ENCODE results near the gene DCUN1D1. TPM values are rescaled to one million over a fixed set of nuclear protein-coding genes. Genes with fewer than 3 reads are reported as not detected.

The DCUN1D1 gene
- total RNA-seq, 4 donors from 2014 or later, result 33.6 to 52.8 (median 35.0) TPM

GRCh38 chr3:182986021-182986420 is 5.7 kb upstream of the DCUN1D1 start:
- intact Hi-C loops (cut with DNase I), result no loop called here
- no peak overlapping the region for H3K4me3 ChIP-seq (replicated peaks in 1 of 3)
- no peaks in the 10 kb centered on the region for H3K9me3 ChIP-seq
- H3K27ac ChIP-seq, result no peak overlapping the region
- H3K27me3 ChIP-seq, result no peaks in the 10 kb centered on the region
- no peak for DNase-seq
- TF ChIP-seq CTCF (IDR thresholded peaks at IDR 0.05) (no peak), POLR2A (IDR thresholded peaks at IDR 0.05) (no peak)
- peaks cover 2 to 4% of the 10 kb centered on the region in 2 donors for H3K4me1 ChIP-seq
- no peaks in the 10 kb centered on the region for H3K36me3 ChIP-seq
- WGBS, 2 donors, result 86 to 87% methylated on average over 6 of the region's 6 CpGs

GRCh38 chr3:182983876-182984275 is 3.5 kb upstream of the DCUN1D1 start:
- intact Hi-C loops (cut with DNase I), result no loop called here
- no peaks in the 10 kb centered on the region for H3K27me3 ChIP-seq
- H3K4me3 ChIP-seq (replicated peaks in 1 of 3), result no peak overlapping the region
- TF ChIP-seq CTCF (IDR thresholded peaks at IDR 0.05) (no peak), POLR2A (IDR thresholded peaks at IDR 0.05) (no peak)
- H3K4me1 ChIP-seq, result peaks cover 5 to 7% of the 10 kb centered on the region in 2 donors
- no peaks in the 10 kb centered on the region for H3K9me3 ChIP-seq
- no peak overlapping the region for H3K27ac ChIP-seq
- no peak for DNase-seq
- H3K36me3 ChIP-seq, result no peaks in the 10 kb centered on the region

GRCh38 chr3:182981038-182981380 is 671 bp upstream of the DCUN1D1 start:
- Histone ChIP-seq H3K36me3 (no peaks in the 10 kb centered on the region), H3K4me3 (replicated peaks in 1 of 3) (peak overlapping the region in 2 of 3 donors; percentile 32 to 91), H3K9me3 (no peaks in the 10 kb centered on the region), H3K27ac (peak overlapping the region; percentile 29 to 74 (median 39)), H3K4me1 (peaks cover 10 to 15% of the 10 kb centered on the region in 2 donors), H3K27me3 (no peaks in the 10 kb centered on the region)
- intact Hi-C loops (cut with DNase I), result no loop called here
- TF ChIP-seq CTCF (IDR thresholded peaks at IDR 0.05), result no peak
- TF ChIP-seq POLR2A (IDR thresholded peaks at IDR 0.05), result no peak
- WGBS, 2 donors, result 50 to 60% methylated on average over 6 to 10 of the region's 10 CpGs
- DNase-seq, result no peak

GRCh38 chr3:182979674-182980191 is 605 bp downstream of the DCUN1D1 start:
- intact Hi-C loops (cut with DNase I), result no loop called here
- WGBS, 2 donors, result 0% methylated on average over 15 to 16 of the region's 29 CpGs
- Histone ChIP-seq H3K4me3 (replicated peaks in 1 of 3) (peak overlapping the region in 2 of 3 donors; percentile 52 to 91), H3K27me3 (no peaks in the 10 kb centered on the region), H3K36me3 (no peaks in the 10 kb centered on the region), H3K27ac (peak overlapping the region; percentile 69 to 89 (median 87)), H3K4me1 (peaks cover 15 to 16% of the 10 kb centered on the region in 2 donors), H3K9me3 (no peaks in the 10 kb centered on the region)
- TF ChIP-seq POLR2A (IDR thresholded peaks at IDR 0.05) (no peak), CTCF (IDR thresholded peaks at IDR 0.05) (no peak)
- DNase-seq, result peak; percentile 52 to 54

- peak overlapping the region in 2 of 3 donors; percentile 52 to 91 for H3K4me3 ChIP-seq (replicated peaks in 1 of 3)
- H3K27me3 ChIP-seq, result no peaks in the 10 kb centered on the region
- peaks cover 15 to 18% of the 10 kb centered on the region in 2 donors for H3K4me1 ChIP-seq
- intact Hi-C loops (cut with DNase I), result no loop called here
- no peaks in the 10 kb centered on the region for H3K9me3 ChIP-seq
- 4 to 6% methylated on average over 10 of the region's 10 CpGs for WGBS, 2 donors
- TF ChIP-seq CTCF (IDR thresholded peaks at IDR 0.05), result no peak
- TF ChIP-seq POLR2A (IDR thresholded peaks at IDR 0.05), result no peak
- H3K27ac ChIP-seq, result peak overlapping the region in 1 of 3 donors; percentile 89
- no peaks in the 10 kb centered on the region for H3K36me3 ChIP-seq
- DNase-seq, result no peak
Measured at GRCh38 chr3:182979103-182979673, 1.1 kb downstream of the DCUN1D1 start.

Data from thyroid gland (tissue), 4 donors.